ENCODE data around the gene SMURF1. TPM values are rescaled to one million over a fixed set of nuclear protein-coding genes. Genes with fewer than 3 reads are reported as not detected.

SMURF1 gene
- total RNA-seq, 1 donor from 2014 or later: 44.7 TPM

DNA sequence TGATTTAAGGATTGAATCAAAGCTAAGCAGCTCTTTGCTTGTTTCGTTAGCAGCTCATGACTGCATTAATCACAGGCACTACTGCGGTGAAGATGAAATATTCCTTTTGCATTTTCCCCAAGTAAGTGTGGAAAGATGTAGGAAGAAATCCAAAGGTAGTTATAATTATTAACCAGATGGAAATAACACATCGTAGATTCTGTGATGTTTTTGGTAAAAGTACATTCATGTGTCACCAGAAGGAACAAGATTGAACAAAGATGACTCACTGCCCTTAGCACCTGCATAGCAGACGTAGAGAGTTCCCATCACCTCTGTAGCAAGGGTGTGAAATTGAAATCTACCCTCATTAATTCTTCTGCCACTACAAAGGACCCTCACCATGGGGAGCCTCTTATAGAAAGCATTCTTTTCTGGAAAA is 37.1 kb downstream of the SMURF1 start:
- Mint-ChIP-seq H3K27ac (ENCODE audit: unreplicated experiment) (peak overlapping the region; percentile 30), H3K9me3 (ENCODE audit: unreplicated experiment) (no peaks in the 10 kb centered on the region), H3K4me3 (ENCODE audit: unreplicated experiment) (no peak overlapping the region), H3K36me3 (ENCODE audit: low read depth, unreplicated experiment) (peaks cover 1% of the 10 kb centered on the region), H3K27me3 (ENCODE audit: low read depth, unreplicated experiment) (no peaks in the 10 kb centered on the region), H3K4me1 (ENCODE audit: low read depth, unreplicated experiment) (peaks cover 59% of the 10 kb centered on the region)
- H3K4me3 ChIP-seq (ENCODE audit: insufficient read depth, low read depth, low read length): no peak overlapping the region
- DNase-seq (ENCODE audit: low read depth) (peak; percentile 57), FAIRE-seq (no peak)
- no peaks in the 10 kb centered on the region for H3K27me3 ChIP-seq (ENCODE audit: insufficient read depth, low read length)
- peaks cover 62% of the 10 kb centered on the region for H3K4me1 ChIP-seq (ENCODE audit: insufficient read depth, low read length)
- peak overlapping the region; percentile 0 for H3K27ac ChIP-seq (ENCODE audit: low read depth, low read length)
- H3K4me2 ChIP-seq (ENCODE audit: low read length): peak overlapping the region; percentile 30
- no peak overlapping the region for H2AFZ ChIP-seq (ENCODE audit: low read depth, low read length)
- no peak overlapping the region for H3K9ac ChIP-seq (ENCODE audit: low read length)
- H3K9me3 ChIP-seq (ENCODE audit: insufficient read depth, low read depth, low read length): no peaks in the 10 kb centered on the region
- peaks cover 98% of the 10 kb centered on the region for H3K79me2 ChIP-seq (ENCODE audit: insufficient read depth, low read length)
- TF ChIP-seq EZH2 (IDR thresholded peaks at IDR 0.05; ENCODE audit: insufficient read depth, low read length): no peak
- TF ChIP-seq, protein P1, sequence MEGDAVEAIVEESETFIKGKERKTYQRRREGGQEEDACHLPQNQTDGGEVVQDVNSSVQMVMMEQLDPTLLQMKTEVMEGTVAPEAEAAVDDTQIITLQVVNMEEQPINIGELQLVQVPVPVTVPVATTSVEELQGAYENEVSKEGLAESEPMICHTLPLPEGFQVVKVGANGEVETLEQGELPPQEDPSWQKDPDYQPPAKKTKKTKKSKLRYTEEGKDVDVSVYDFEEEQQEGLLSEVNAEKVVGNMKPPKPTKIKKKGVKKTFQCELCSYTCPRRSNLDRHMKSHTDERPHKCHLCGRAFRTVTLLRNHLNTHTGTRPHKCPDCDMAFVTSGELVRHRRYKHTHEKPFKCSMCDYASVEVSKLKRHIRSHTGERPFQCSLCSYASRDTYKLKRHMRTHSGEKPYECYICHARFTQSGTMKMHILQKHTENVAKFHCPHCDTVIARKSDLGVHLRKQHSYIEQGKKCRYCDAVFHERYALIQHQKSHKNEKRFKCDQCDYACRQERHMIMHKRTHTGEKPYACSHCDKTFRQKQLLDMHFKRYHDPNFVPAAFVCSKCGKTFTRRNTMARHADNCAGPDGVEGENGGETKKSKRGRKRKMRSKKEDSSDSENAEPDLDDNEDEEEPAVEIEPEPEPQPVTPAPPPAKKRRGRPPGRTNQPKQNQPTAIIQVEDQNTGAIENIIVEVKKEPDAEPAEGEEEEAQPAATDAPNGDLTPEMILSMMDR (IDR thresholded peaks at IDR 0.05; ENCODE audit: insufficient read depth, low read depth, low read length): no peak
- peaks cover 85% of the 10 kb centered on the region for H4K20me1 ChIP-seq (ENCODE audit: insufficient read depth, low read length)
- no peaks in the 10 kb centered on the region for H3K36me3 ChIP-seq (ENCODE audit: insufficient read depth, low read length)

DNA sequence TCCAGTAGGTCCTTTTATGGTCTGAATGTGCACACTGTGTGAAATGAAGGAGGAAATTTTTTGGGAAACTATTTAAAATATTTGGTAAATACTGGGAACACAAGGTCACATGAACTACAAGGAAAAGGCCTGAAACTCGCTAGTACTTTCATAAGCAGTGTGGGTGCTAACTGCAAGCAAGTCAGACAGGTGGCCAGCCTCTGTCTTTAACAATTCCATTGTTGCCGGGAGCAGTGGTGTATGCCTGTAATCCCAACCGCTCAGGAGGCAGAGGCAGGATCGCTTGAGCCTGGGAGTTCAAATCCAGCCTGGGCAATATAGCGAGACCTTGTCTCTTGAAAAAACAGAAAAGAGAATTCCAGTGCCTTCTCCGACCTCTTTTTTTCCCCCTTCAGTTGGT is 37.5 kb downstream of the SMURF1 start:
- Histone ChIP-seq H3K4me1 (ENCODE audit: insufficient read depth, low read length) (peaks cover 60% of the 10 kb centered on the region), H3K4me3 (ENCODE audit: insufficient read depth, low read depth, low read length) (no peak overlapping the region), H2AFZ (ENCODE audit: low read depth, low read length) (no peak overlapping the region), H4K20me1 (ENCODE audit: insufficient read depth, low read length) (peaks cover 85% of the 10 kb centered on the region), H3K79me2 (ENCODE audit: insufficient read depth, low read length) (peaks cover 98% of the 10 kb centered on the region), H3K9me3 (ENCODE audit: insufficient read depth, low read depth, low read length) (no peaks in the 10 kb centered on the region), H3K9ac (ENCODE audit: low read length) (no peak overlapping the region), H3K36me3 (ENCODE audit: insufficient read depth, low read length) (no peaks in the 10 kb centered on the region), H3K4me2 (ENCODE audit: low read length) (peak overlapping the region; percentile 30), H3K27ac (ENCODE audit: low read depth, low read length) (peak overlapping the region; percentile 0), H3K27me3 (ENCODE audit: insufficient read depth, low read length) (no peaks in the 10 kb centered on the region)
- H3K36me3 Mint-ChIP-seq (ENCODE audit: low read depth, unreplicated experiment): peaks cover 1% of the 10 kb centered on the region
- DNase-seq (ENCODE audit: low read depth) (peak; percentile 14), FAIRE-seq (no peak)
- H3K9me3 Mint-ChIP-seq (ENCODE audit: unreplicated experiment): no peaks in the 10 kb centered on the region
- TF ChIP-seq EZH2 (IDR thresholded peaks at IDR 0.05; ENCODE audit: insufficient read depth, low read length): no peak
- TF ChIP-seq, protein P1 (IDR thresholded peaks at IDR 0.05; ENCODE audit: insufficient read depth, low read depth, low read length): no peak
- H3K4me1 Mint-ChIP-seq (ENCODE audit: low read depth, unreplicated experiment): peaks cover 55% of the 10 kb centered on the region
- H3K27me3 Mint-ChIP-seq (ENCODE audit: low read depth, unreplicated experiment): no peaks in the 10 kb centered on the region
- H3K4me3 Mint-ChIP-seq (ENCODE audit: unreplicated experiment): no peak overlapping the region
- peak overlapping the region; percentile 30 for H3K27ac Mint-ChIP-seq (ENCODE audit: unreplicated experiment)

DNA sequence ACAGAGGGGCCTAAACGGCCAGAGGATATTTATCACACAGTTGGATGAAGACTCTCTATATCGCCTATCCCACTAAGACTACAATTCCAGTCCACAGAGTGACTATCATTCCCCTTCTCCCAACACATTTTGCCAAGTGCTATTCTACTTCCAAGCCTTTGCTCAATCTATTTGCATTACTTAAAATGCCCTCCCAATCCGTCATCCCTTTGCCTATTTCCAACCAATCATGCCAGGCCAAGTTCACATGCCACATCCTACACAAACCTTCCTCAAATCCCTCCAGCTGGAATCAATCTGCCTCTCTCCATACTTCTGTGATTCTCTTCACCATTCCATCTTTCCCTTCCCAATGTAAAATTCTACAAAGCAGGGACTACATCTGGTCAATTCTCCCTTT is 38.2 kb downstream of the SMURF1 start:
- TF ChIP-seq, protein P1 (IDR thresholded peaks at IDR 0.05; ENCODE audit: insufficient read depth, low read depth, low read length): no peak
- no peak for TF ChIP-seq EZH2 (IDR thresholded peaks at IDR 0.05; ENCODE audit: insufficient read depth, low read length)
- no peaks in the 10 kb centered on the region for H3K27me3 ChIP-seq (ENCODE audit: insufficient read depth, low read length)
- Mint-ChIP-seq H3K4me3 (ENCODE audit: unreplicated experiment) (no peak overlapping the region), H3K4me1 (ENCODE audit: low read depth, unreplicated experiment) (peaks cover 55% of the 10 kb centered on the region), H3K27ac (ENCODE audit: unreplicated experiment) (no peak overlapping the region), H3K36me3 (ENCODE audit: low read depth, unreplicated experiment) (peaks cover 1% of the 10 kb centered on the region), H3K27me3 (ENCODE audit: low read depth, unreplicated experiment) (no peaks in the 10 kb centered on the region), H3K9me3 (ENCODE audit: unreplicated experiment) (no peaks in the 10 kb centered on the region)
- H3K27ac ChIP-seq (ENCODE audit: low read depth, low read length): no peak overlapping the region
- H4K20me1 ChIP-seq (ENCODE audit: insufficient read depth, low read length): peaks cover 86% of the 10 kb centered on the region
- H3K4me1 ChIP-seq (ENCODE audit: insufficient read depth, low read length): peaks cover 59% of the 10 kb centered on the region
- DNase-seq (ENCODE audit: low read depth) (no peak), FAIRE-seq (no peak)
- H3K79me2 ChIP-seq (ENCODE audit: insufficient read depth, low read length): peaks cover 98% of the 10 kb centered on the region
- H3K9ac ChIP-seq (ENCODE audit: low read length): no peak overlapping the region
- H2AFZ ChIP-seq (ENCODE audit: low read depth, low read length): no peak overlapping the region
- no peaks in the 10 kb centered on the region for H3K9me3 ChIP-seq (ENCODE audit: insufficient read depth, low read depth, low read length)
- no peaks in the 10 kb centered on the region for H3K36me3 ChIP-seq (ENCODE audit: insufficient read depth, low read length)
- H3K4me2 ChIP-seq (ENCODE audit: low read length): no peak overlapping the region
- no peak overlapping the region for H3K4me3 ChIP-seq (ENCODE audit: insufficient read depth, low read depth, low read length)
